Measurements from ENCODE around the gene GRID2.

- no peak for TF ChIP-seq MYNN (IDR thresholded peaks at IDR 0.05)
- TF ChIP-seq MYNN (CRISPR knock-in tag; IDR thresholded peaks at IDR 0.05), result no peak
- no peak for TF ChIP-seq POLR2AphosphoS5 (IDR thresholded peaks at IDR 0.05; ENCODE audit: control insufficient read depth, insufficient read depth, low read depth, low read length)
Measured at GRCh38 chr4:93529692-93530372, 1226.1 kb downstream of the GRID2 start.
